Left lung (tissue), 10 donors: ENCODE results near the gene IRF8. TPM values are rescaled to one million over a fixed set of nuclear protein-coding genes. Genes with fewer than 3 reads are reported as not detected.

Experiments used
- ATAC-seq: fragments of 200-7000 bp; cut with Tn5 transposase; one replicate; pipeline ENCODE4 v1.9.1; 2020; ENCODE audit warnings: moderate library complexity
- DNase-seq, 4 donors: peaks; one replicate each; pipeline ENCODE4 v3.0.0-alpha.2; 2013 to 2020
- H3K27ac ChIP-seq, 2 donors: fragments of 200-600 bp; sonication (generic) in 1 of 2; one replicate each; pipeline versions ENCODE4 v1.5.0 to v1.8.0; 2020 to 2021
- H3K27me3 ChIP-seq, 2 donors: fragments of 200-600 bp; sonication (generic) in 1 of 2; one replicate each; pipeline versions ENCODE4 v1.5.0 to v1.8.0; 2020 to 2021
- H3K36me3 ChIP-seq, 2 donors: fragments of 200-600 bp; sonication (generic) in 1 of 2; one replicate each; pipeline versions ENCODE4 v1.5.0 to v1.8.0; 2020 to 2021
- H3K4me1 ChIP-seq, 2 donors: fragments of 200-600 bp; one replicate each; pipeline ENCODE4 v1.8.0; 2021
- H3K4me3 ChIP-seq, 2 donors: fragments of 200-600 bp; sonication (generic) in 1 of 2; one replicate each; pipeline versions ENCODE4 v1.5.0 to v1.8.0; 2020 to 2021; ENCODE audit warnings: mild to moderate bottlenecking in 1 of 2
- H3K9me3 ChIP-seq, 2 donors: fragments of 200-600 bp; sonication (generic) in 1 of 2; one replicate each; pipeline versions ENCODE4 v1.5.0 to v1.8.0; 2020 to 2021
- intact Hi-C, 2 donors: fragments of 100-400 bp; cut with DNase I; formaldehyde crosslinking; loops; one replicate each; pipeline versions ENCODE4 v1.11.2 to v1.14.2; 2022
- polyA plus RNA-seq, 6 donors: library from polyadenylated mRNA; unstranded; fragments of 120-200 nt; gene quantifications; one replicate each; pipeline ENCODE4 v1.2.1, GENCODE V29; 2013; ENCODE audit not compliant: insufficient read length in 6 of 6
- total RNA-seq, 2 donors: library from RNA; stranded (reverse); fragmentation: NEBNext Ultra II Directional; extraction: Animal tissue kit (Norgen Biotek cat#: 25700); gene quantifications; one replicate each; pipeline ENCODE4 v1.2.1, GENCODE V29; 2021
- TF ChIP-seq, protein P1 (sequence below), 2 donors: fragments of 200-600 bp; sonication (generic) in 1 of 2; IDR thresholded peaks; one replicate each; pipeline versions ENCODE4 v1.5.0 to v1.8.0; 2021; ENCODE audit warnings: antibody characterized with exemption in 2 of 2
- donor health status: DM: no; HTN: yes; CAD: no.
- donor health status: DM: no; HTN: no; CAD: no.

Gene IRF8
- total and polyA plus RNA-seq, 8 donors, result 9.8 to 33.6 (median 15.2) TPM

DNA sequence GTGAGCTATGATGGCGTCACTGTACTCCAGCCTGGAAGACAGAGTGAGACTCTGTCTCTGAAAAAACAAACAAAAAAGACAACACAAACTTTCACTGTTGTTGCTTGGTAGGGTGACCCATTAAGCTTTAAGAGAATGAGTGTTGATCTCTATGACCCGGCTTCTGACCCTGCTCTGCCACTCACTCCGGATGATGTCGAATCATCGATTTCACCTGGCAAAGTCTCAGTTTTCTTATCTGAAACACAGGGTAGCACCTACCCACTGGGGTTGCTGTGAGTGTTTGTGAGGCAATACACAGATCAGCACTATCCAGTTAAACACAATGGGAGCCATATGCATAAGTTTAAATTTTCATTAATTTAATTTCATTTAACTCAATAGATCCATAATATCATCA is 20.6 kb upstream of the IRF8 start:
- intact Hi-C loops, result no loop called here
- no peaks in the 10 kb centered on the region for H3K36me3 ChIP-seq
- no peaks in the 10 kb centered on the region for H3K27me3 ChIP-seq
- no peak overlapping the region for H3K27ac ChIP-seq
- no peaks in the 10 kb centered on the region for H3K9me3 ChIP-seq
- DNase-seq, result no peak
- H3K4me3 ChIP-seq, result no peak overlapping the region
- no peak for ATAC-seq
- TF ChIP-seq, protein P1, sequence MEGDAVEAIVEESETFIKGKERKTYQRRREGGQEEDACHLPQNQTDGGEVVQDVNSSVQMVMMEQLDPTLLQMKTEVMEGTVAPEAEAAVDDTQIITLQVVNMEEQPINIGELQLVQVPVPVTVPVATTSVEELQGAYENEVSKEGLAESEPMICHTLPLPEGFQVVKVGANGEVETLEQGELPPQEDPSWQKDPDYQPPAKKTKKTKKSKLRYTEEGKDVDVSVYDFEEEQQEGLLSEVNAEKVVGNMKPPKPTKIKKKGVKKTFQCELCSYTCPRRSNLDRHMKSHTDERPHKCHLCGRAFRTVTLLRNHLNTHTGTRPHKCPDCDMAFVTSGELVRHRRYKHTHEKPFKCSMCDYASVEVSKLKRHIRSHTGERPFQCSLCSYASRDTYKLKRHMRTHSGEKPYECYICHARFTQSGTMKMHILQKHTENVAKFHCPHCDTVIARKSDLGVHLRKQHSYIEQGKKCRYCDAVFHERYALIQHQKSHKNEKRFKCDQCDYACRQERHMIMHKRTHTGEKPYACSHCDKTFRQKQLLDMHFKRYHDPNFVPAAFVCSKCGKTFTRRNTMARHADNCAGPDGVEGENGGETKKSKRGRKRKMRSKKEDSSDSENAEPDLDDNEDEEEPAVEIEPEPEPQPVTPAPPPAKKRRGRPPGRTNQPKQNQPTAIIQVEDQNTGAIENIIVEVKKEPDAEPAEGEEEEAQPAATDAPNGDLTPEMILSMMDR (IDR thresholded peaks at IDR 0.05), result no peak
- peaks cover 0 to 6% of the 10 kb centered on the region in 2 donors for H3K4me1 ChIP-seq

DNA sequence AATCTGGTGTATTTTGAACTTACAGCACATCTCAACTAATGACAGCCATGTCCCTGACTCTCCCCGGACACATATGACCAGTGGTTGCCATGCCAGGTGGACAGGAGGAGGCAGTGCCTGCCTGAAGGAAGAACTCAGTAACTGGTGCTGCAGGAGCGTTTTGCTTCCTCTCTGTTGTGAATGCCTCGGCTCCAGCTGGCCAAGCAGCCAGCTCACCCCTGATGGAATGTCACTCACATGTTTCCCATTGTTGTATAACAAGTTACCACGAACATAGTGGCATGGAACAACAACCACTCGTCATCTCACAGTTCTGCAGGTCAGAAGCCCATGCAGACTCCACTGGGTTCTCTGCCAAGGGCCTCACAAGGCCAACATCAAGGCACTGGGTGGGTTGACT is 20.1 kb upstream of the IRF8 start:
- TF ChIP-seq, protein P1 (IDR thresholded peaks at IDR 0.05), result no peak
- intact Hi-C loops, result no loop called here
- Histone ChIP-seq H3K27me3 (peaks cover 0 to 4% of the 10 kb centered on the region in 2 donors), H3K4me3 (no peak overlapping the region), H3K27ac (no peak overlapping the region), H3K4me1 (peaks cover 0 to under 1% of the 10 kb centered on the region in 2 donors), H3K36me3 (no peaks in the 10 kb centered on the region), H3K9me3 (no peaks in the 10 kb centered on the region)
- ATAC-seq, result peak; percentile 62
- DNase-seq, result no peak

DNA sequence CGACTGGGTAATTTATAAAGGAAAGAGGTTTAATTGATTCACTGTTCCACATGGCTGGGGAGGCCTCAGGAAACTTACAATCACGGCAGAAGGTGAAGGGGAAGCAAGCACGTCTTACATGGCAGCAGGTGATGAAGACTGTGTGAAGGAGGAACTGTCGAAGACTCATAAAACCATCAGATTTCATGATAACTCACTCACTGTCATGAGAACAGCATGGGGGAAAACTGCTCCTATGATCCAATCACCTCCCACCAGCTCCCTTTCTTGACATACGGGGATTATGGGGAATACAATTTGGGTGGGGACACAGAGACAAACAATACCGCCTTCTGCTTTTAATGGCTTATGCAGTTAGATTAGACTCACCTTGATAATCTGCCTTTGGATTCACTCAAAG is 19.4 kb upstream of the IRF8 start:
- intact Hi-C loops, result no loop called here
- Histone ChIP-seq H3K36me3 (no peaks in the 10 kb centered on the region), H3K27me3 (peaks cover 0 to 11% of the 10 kb centered on the region in 2 donors), H3K4me3 (no peak overlapping the region), H3K9me3 (no peaks in the 10 kb centered on the region), H3K4me1 (no peaks in the 10 kb centered on the region), H3K27ac (no peak overlapping the region)
- no peak for ATAC-seq
- DNase-seq, result no peak
- TF ChIP-seq, protein P1 (IDR thresholded peaks at IDR 0.05), result no peak

- TF ChIP-seq, protein P1 (IDR thresholded peaks at IDR 0.05), result no peak
- intact Hi-C loops, result no loop called here
- Histone ChIP-seq H3K9me3 (no peaks in the 10 kb centered on the region), H3K27ac (no peak overlapping the region), H3K4me3 (no peak overlapping the region), H3K36me3 (no peaks in the 10 kb centered on the region), H3K27me3 (peaks cover 0 to 17% of the 10 kb centered on the region in 2 donors), H3K4me1 (no peaks in the 10 kb centered on the region)
- ATAC-seq (no peak), DNase-seq (no peak)
Measured at GRCh38 chr16:85879975-85880831, 18.8 kb upstream of the IRF8 start.

DNA sequence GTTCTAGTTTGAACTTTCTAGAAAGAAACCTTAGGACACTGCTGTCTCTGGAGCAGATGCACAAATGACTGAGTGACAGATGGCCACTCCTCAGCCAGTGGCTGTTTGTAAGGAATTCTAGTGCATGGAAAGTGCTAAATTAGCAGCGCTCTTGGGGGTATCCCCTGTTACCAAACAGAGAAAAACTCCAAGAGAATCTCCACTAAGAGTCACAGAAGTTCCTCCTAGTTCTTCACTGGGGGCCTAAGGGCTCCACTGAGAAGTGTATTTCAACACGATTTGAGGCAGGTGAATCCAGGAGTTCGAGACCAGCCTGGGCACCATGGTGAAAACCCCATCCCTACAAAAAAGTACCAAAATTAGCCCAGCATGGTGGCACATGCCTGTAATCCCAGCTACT is 18.1 kb upstream of the IRF8 start:
- TF ChIP-seq, protein P1 (IDR thresholded peaks at IDR 0.05), result no peak
- no peak for DNase-seq
- no peak overlapping the region for H3K4me3 ChIP-seq
- H3K27ac ChIP-seq, result no peak overlapping the region
- peaks cover 0 to 23% of the 10 kb centered on the region in 2 donors for H3K27me3 ChIP-seq
- no peaks in the 10 kb centered on the region for H3K4me1 ChIP-seq
- no peaks in the 10 kb centered on the region for H3K9me3 ChIP-seq
- H3K36me3 ChIP-seq, result no peaks in the 10 kb centered on the region
- intact Hi-C loops, result no loop called here
- ATAC-seq, result no peak
